CD14-positive monocyte (primary cell): ENCODE data around the gene RAB26. TPM values are rescaled to one million over a fixed set of nuclear protein-coding genes. Genes with fewer than 3 reads are reported as not detected.
A peak's percentile ranks its signal among the peaks of the same experiment; 100 is the strongest.

Source experiments
- DNase-seq, 3 donors: peaks; one replicate each; pipeline ENCODE4 v3.0.0-alpha.2; 2011 to 2022
- H2AFZ ChIP-seq: 2 replicates; pipeline ENCODE4 v1.6.0; 2012; ENCODE audit warnings: mild to moderate bottlenecking, low read depth, low read length, inconsistent platforms; ENCODE audit not compliant: insufficient read depth, poor library complexity, severe bottlenecking
- H3K27ac ChIP-seq, 2 donors: 1 replicate in 1 of 2; 2 replicates in 1 of 2; pipeline ENCODE4 v1.5.1; 2012 to 2013; ENCODE audit warnings: low read length in 2 of 2, control low read depth in 1 of 2, inconsistent platforms in 1 of 2, low read depth in 1 of 2, mild to moderate bottlenecking in 1 of 2
- H3K27me3 ChIP-seq, 2 donors: one replicate each; pipeline versions ENCODE4 v1.6.0 to v1.6.1; 2011 to 2013; ENCODE audit warnings: low read length in 2 of 2; ENCODE audit not compliant: control insufficient read depth in 2 of 2, insufficient read depth in 2 of 2
- H3K36me3 ChIP-seq, 2 donors: replicated peaks in 1 of 2; 1 replicate in 1 of 2; 2 replicates in 1 of 2; pipeline versions ENCODE4 v1.5.1 to v1.6.1; 2012 to 2013; ENCODE audit warnings: low read length in 2 of 2, control low read depth in 1 of 2, inconsistent platforms in 1 of 2, mild to moderate bottlenecking in 1 of 2; ENCODE audit not compliant: insufficient read depth in 2 of 2, control insufficient read depth in 1 of 2
- H3K4me1 ChIP-seq, 2 donors: 1 replicate in 1 of 2; 2 replicates in 1 of 2; pipeline versions ENCODE4 v1.5.1 to v1.6.1; 2012 to 2013; ENCODE audit warnings: low read length in 2 of 2, control low read depth in 1 of 2, inconsistent platforms in 1 of 2, mild to moderate bottlenecking in 1 of 2, moderate library complexity in 1 of 2; ENCODE audit not compliant: insufficient read depth in 2 of 2, control insufficient read depth in 1 of 2
- H3K4me2 ChIP-seq: replicated peaks from 2 replicates; pipeline ENCODE3; 2012; ENCODE audit warnings: low read length, moderate library complexity, mild to moderate bottlenecking; ENCODE audit not compliant: poor library complexity, severe bottlenecking; ENCODE audit errors: extremely low read depth
- H3K4me3 ChIP-seq, 3 experiments: fragments of 200-600 bp in 1 of 3; sonication (generic) in 1 of 3; replicated peaks in 1 of 3; 1 replicate in 2 of 3; 2 replicates in 1 of 3; pipeline ENCODE4 v1.5.1; 2011 to 2013; ENCODE audit warnings: low read length in 3 of 3, mild to moderate bottlenecking in 3 of 3, control low read depth in 2 of 3, low read depth in 2 of 3, inconsistent platforms in 1 of 3, moderate library complexity in 1 of 3
- H3K79me2 ChIP-seq: 2 replicates; pipeline ENCODE4 v1.6.0; 2012; ENCODE audit warnings: mild to moderate bottlenecking, control low read depth, inconsistent platforms, low read length, moderate library complexity; ENCODE audit not compliant: insufficient read depth
- H3K9ac ChIP-seq: 2 replicates; pipeline ENCODE4 v1.6.0; 2017; ENCODE audit warnings: low read length, mild to moderate bottlenecking; ENCODE audit not compliant: insufficient read depth, poor library complexity, severe bottlenecking
- H3K9me3 ChIP-seq, 2 donors: replicated peaks in 1 of 2; 1 replicate in 1 of 2; 2 replicates in 1 of 2; pipeline versions ENCODE4 v1.5.1 to v1.6.1; 2012 to 2013; ENCODE audit warnings: low read length in 2 of 2, control low read depth in 1 of 2; ENCODE audit not compliant: control insufficient read depth in 1 of 2, insufficient read depth in 1 of 2
- H4K20me1 ChIP-seq: 2 replicates; pipeline ENCODE4 v1.6.0; 2012; ENCODE audit warnings: mild to moderate bottlenecking, low read length, control low read depth, moderate library complexity; ENCODE audit not compliant: insufficient read depth
- H3K27ac Mint-ChIP-seq, 7 donors: one replicate each; pipeline ENCODE4 v1.8.0; 2020; ENCODE audit warnings: mild to moderate bottlenecking in 7 of 7, mixed read lengths in 7 of 7, moderate library complexity in 6 of 7, inconsistent platforms in 2 of 7
- H3K27me3 Mint-ChIP-seq, 3 donors: one replicate each; pipeline ENCODE4 v1.8.0; 2021 to 2022; ENCODE audit warnings: low read depth in 3 of 3, mild to moderate bottlenecking in 3 of 3, mixed read lengths in 3 of 3, moderate library complexity in 3 of 3, inconsistent platforms in 1 of 3
- H3K36me3 Mint-ChIP-seq, 2 donors: one replicate each; pipeline ENCODE4 v1.8.0; 2020; ENCODE audit warnings: mixed read lengths in 2 of 2, inconsistent platforms in 1 of 2, mild to moderate bottlenecking in 1 of 2
- H3K4me1 Mint-ChIP-seq: one replicate; pipeline ENCODE4 v1.8.0; 2020; ENCODE audit warnings: mild to moderate bottlenecking, mixed read lengths
- H3K4me3 Mint-ChIP-seq, 2 donors: one replicate each; pipeline ENCODE4 v1.8.0; 2020; ENCODE audit warnings: mild to moderate bottlenecking in 2 of 2, mixed read lengths in 2 of 2, moderate library complexity in 1 of 2
- H3K9me3 Mint-ChIP-seq, 7 donors: one replicate each; pipeline ENCODE4 v1.8.0; 2020 to 2022; ENCODE audit warnings: mixed read lengths in 7 of 7, mild to moderate bottlenecking in 6 of 7, moderate library complexity in 6 of 7, inconsistent platforms in 2 of 7
- WGBS: methylation state at CpG from one replicate; pipeline ENCODE4 v1.1.5; 2013; ENCODE audit warnings: missing lambda C conversion rate; ENCODE audit not compliant: insufficient coverage; 5-methylcytosine and 5-hydroxymethylcytosine counted together
- intact Hi-C, 2 donors: fragments of 100-400 bp; cut with micrococcal nuclease; formaldehyde crosslinking; loops; one replicate each; pipeline versions ENCODE4 v1.15.0 to v1.15.1; 2023
- polyA plus RNA-seq, 3 donors: library from polyadenylated mRNA; depleted of rRNA in 1 of 3; unstranded in 2 of 3; stranded (reverse) in 1 of 3; fragments of 300-500 nt in 2 of 3; fragments of >200 nt in 1 of 3; fragmentation: Illumina TruSeq in 2 of 3; gene quantifications; 1 replicate in 2 of 3; 2 replicates in 1 of 3; pipeline ENCODE4 v1.2.3, GENCODE V29; 2012 to 2021
- TF ChIP-seq, protein P1 (sequence below): fragments of 200-600 bp; IDR thresholded peaks from one replicate; pipeline ENCODE4 v1.8.0; 2022; ENCODE audit warnings: antibody characterized with exemption, mild to moderate bottlenecking

RAB26 gene
- polyA plus RNA-seq, 3 donors = not detected

- H3K79me2 ChIP-seq = no peaks in the 10 kb centered on the region
- no peaks in the 10 kb centered on the region for H3K36me3 ChIP-seq
- H3K4me3 Mint-ChIP-seq = no peak overlapping the region
Measured at GRCh38 chr16:2186064-2186463, 37.6 kb downstream of the RAB26 start.

DNA sequence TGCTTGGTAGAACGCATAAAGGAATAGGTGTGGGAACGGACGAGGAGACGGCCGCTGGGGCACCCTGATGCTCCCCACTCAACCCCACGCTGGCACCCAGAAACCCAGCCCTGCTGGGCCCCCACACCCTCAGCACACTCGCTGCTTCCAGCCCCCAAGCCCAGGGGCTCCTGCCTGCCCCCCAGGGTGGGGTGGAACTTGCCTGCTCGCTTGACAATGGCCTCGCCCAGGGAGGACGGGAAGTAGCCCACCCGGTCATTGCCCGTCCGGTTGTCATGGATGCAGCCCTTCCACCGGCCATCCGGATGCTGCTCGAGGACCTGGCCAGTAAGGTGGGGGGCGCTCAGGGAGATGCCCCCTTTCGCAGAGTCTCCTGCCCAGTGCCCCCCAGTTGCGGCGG, 38.1 kb downstream of the RAB26 start:
- H3K27me3 ChIP-seq = no peaks in the 10 kb centered on the region
- H3K4me2 ChIP-seq = no peak overlapping the region
- no peaks in the 10 kb centered on the region for H3K4me1 ChIP-seq
- no peak overlapping the region for H3K9ac ChIP-seq
- WGBS = 96% methylated on average over 13 of the region's 20 CpGs
- H3K27ac ChIP-seq = no peak overlapping the region
- H3K79me2 ChIP-seq = no peaks in the 10 kb centered on the region
- no peak overlapping the region for H2AFZ ChIP-seq
- H3K9me3 ChIP-seq = no peaks in the 10 kb centered on the region
- Mint-ChIP-seq H3K27me3 (peaks cover 3 to 6% (median 4%) of the 10 kb centered on the region in 3 donors), H3K27ac (no peak overlapping the region), H3K36me3 (no peaks in the 10 kb centered on the region), H3K4me3 (no peak overlapping the region), H3K4me1 (no peaks in the 10 kb centered on the region), H3K9me3 (peaks cover 0 to 2% (median 0%) of the 10 kb centered on the region in 7 donors)
- TF ChIP-seq, protein P1, sequence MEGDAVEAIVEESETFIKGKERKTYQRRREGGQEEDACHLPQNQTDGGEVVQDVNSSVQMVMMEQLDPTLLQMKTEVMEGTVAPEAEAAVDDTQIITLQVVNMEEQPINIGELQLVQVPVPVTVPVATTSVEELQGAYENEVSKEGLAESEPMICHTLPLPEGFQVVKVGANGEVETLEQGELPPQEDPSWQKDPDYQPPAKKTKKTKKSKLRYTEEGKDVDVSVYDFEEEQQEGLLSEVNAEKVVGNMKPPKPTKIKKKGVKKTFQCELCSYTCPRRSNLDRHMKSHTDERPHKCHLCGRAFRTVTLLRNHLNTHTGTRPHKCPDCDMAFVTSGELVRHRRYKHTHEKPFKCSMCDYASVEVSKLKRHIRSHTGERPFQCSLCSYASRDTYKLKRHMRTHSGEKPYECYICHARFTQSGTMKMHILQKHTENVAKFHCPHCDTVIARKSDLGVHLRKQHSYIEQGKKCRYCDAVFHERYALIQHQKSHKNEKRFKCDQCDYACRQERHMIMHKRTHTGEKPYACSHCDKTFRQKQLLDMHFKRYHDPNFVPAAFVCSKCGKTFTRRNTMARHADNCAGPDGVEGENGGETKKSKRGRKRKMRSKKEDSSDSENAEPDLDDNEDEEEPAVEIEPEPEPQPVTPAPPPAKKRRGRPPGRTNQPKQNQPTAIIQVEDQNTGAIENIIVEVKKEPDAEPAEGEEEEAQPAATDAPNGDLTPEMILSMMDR = no peak
- H4K20me1 ChIP-seq = no peaks in the 10 kb centered on the region
- no peak overlapping the region for H3K4me3 ChIP-seq
- H3K36me3 ChIP-seq = no peaks in the 10 kb centered on the region
- DNase-seq = no peak
- intact Hi-C loops = no loop called here

More at GRCh38 chr16:2186064-2186463, 37.6 kb downstream of the RAB26 start:
- no peak overlapping the region for H3K27ac ChIP-seq
- intact Hi-C loops = no loop called here
- H3K9me3 ChIP-seq = no peaks in the 10 kb centered on the region
- H3K27me3 Mint-ChIP-seq = peaks cover 2 to 6% (median 4%) of the 10 kb centered on the region in 3 donors
- H3K4me1 ChIP-seq = no peaks in the 10 kb centered on the region
- TF ChIP-seq, protein P1 = no peak
- no peak overlapping the region for H2AFZ ChIP-seq
- no peak overlapping the region for H3K9ac ChIP-seq
- WGBS = 92% methylated on average over 13 of the region's 13 CpGs
- peak overlapping the region in 1 of 7 donors; percentile 16 for H3K27ac Mint-ChIP-seq
- DNase-seq = no peak
- no peak overlapping the region for H3K4me3 ChIP-seq
- peaks cover 0 to 2% (median 0%) of the 10 kb centered on the region in 7 donors for H3K9me3 Mint-ChIP-seq
- H3K4me2 ChIP-seq = no peak overlapping the region
- no peaks in the 10 kb centered on the region for H3K27me3 ChIP-seq
- H4K20me1 ChIP-seq = no peaks in the 10 kb centered on the region
- no peaks in the 10 kb centered on the region for H3K4me1 Mint-ChIP-seq
- no peaks in the 10 kb centered on the region for H3K36me3 Mint-ChIP-seq
